A549 treated with AZD2906 at 1 μM for 4 hours (cell line): Measurements from ENCODE around the gene TPRG1. TPM values are rescaled to one million over a fixed set of nuclear protein-coding genes. Genes with fewer than 3 reads are reported as not detected.

Experiments
- total RNA-seq: library from RNA; stranded (reverse); fragments of 200-300 nt; extraction: Qiagen RNA extraction; gene quantifications from 5 replicates; pipeline ENCODE4 v1.2.3, GENCODE V29; 2022

Gene TPRG1
- total RNA-seq = 0.18 to 0.33 TPM (median 0.28 TPM) in 5 replicates

DNA sequence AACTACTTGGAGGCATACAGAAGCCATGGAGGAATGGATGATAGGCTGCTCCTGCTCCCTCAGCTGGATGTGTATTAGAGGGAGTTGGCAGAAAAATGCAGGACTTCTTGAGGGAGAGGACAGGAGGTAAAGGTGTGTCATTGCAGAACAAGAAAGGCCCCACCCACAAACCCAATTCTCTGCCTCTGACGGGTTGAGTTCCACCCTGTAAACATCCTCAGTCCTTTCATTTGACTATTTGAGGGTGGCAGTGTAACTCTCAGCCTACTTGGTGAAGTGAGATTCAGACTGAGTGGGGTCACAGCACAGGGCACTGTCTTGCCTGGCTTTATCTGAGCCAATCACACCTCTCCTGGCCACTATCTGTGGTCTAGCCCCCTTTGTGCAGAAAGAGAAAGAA lies at the start of gene TPRG1:
Gene TPRG1, plus strand, starts transcription at position 265 of the 400 bp plus-strand sequence. CDS start 35,414 bp downstream, outside the sequence.

